ENCODE measurements around the gene FXYD6.

FXYD6 gene

DNA sequence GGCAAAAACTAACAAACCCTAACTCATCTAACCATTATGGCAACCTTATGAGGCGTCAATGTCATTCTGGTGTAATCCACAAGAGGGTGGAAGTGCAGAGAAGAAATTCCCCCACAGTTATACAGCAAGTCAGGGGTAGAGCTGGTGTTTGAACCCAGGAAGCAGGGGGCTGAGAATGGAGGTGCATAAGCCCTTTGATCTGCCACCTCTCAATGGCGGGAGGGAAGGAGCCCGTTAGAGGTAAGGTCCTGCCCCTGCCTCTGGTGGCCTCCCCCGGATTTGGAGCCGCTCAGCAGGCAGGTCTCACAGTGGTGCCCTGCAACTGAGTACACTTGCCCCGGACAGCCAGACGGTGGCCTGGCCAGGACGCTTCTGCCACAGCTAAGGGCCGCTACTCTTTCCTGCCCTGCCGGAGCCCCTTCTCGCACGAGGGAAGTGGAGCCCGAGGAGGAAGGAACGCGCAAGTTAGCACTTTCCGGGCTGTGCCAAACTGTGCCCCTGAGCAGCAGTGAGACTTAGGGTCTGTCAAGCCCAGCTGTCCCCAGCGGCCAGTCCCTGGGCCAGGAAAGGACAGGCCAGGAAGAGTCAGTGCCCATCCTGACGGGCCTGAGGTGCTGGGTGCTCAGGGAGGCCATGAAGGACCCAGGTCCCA, 53.0 kb downstream of the FXYD6 start:
- H3K4me3 ChIP-seq (replicated peaks; ENCODE audit: insufficient read depth, low read length) = no peak overlapping the region

DNA sequence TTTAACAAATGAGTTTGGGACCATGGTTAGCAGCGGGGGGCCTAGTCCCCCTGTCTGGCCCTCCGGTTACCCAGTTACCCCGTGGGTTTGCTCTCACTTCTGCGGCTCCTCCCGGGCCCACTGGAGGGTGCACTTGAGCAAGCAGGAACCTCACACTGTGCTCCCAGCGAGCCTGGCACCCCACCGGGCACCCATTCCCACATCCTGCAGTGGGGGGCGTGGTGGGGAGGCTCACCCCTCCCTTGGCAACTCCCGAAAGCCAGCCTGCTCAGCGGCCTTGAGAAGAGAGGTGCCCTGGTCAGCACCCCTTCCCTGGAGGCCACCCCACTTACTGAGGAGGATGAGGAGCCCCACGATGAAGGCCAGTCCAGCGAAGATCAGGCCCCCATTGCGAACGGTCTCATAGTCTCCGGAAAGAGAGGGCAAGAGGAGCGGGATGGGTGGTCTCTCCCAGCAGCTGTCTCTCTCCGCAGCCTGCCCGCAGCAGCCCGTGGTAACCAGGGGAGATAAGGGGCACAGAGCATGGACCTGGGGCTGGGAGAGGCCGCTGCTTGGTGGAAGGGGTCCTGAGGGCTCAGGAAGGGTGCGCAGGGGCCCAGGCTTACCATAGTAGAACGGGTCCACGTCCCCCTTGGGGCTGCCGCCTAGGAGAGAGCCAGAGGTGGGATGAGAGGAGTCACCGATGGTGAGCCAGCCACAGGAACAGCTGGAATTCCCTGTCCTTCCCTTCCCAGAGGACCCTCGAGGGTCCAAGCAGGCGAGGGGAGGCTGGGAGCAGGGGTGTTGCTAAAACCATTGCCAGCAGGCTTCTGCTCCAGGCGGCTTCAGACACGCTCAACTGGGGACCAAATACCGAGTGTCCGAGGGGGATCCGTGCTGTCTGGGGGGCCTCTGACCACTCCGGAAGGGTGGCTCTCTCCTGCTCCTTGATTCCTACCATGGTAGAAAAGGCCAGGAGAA, 54.1 kb downstream of the FXYD6 start:
- Histone ChIP-seq H3K27me3 (ENCODE audit: insufficient read depth, poor library complexity, severe bottlenecking) (no peaks in the 10 kb centered on the region), H3K4me3 (replicated peaks; ENCODE audit: insufficient read depth, low read length) (no peak overlapping the region), H3K27ac (replicated peaks) (no peak overlapping the region)
- no peak for TF ChIP-seq SPI1 (IDR thresholded peaks at IDR 0.05; ENCODE audit: borderline replicate concordance, low read depth)
- TF ChIP-seq, protein P1, sequence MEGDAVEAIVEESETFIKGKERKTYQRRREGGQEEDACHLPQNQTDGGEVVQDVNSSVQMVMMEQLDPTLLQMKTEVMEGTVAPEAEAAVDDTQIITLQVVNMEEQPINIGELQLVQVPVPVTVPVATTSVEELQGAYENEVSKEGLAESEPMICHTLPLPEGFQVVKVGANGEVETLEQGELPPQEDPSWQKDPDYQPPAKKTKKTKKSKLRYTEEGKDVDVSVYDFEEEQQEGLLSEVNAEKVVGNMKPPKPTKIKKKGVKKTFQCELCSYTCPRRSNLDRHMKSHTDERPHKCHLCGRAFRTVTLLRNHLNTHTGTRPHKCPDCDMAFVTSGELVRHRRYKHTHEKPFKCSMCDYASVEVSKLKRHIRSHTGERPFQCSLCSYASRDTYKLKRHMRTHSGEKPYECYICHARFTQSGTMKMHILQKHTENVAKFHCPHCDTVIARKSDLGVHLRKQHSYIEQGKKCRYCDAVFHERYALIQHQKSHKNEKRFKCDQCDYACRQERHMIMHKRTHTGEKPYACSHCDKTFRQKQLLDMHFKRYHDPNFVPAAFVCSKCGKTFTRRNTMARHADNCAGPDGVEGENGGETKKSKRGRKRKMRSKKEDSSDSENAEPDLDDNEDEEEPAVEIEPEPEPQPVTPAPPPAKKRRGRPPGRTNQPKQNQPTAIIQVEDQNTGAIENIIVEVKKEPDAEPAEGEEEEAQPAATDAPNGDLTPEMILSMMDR (IDR thresholded peaks at IDR 0.05; ENCODE audit: insufficient read depth, low read length) = peak; percentile 57
- no peak for TF ChIP-seq GABPA (IDR thresholded peaks at IDR 0.05; ENCODE audit: low read depth)
- no peak for TF ChIP-seq POLR2AphosphoS5 (IDR thresholded peaks at IDR 0.05; ENCODE audit: low read depth)
- TF ChIP-seq, protein P2, sequence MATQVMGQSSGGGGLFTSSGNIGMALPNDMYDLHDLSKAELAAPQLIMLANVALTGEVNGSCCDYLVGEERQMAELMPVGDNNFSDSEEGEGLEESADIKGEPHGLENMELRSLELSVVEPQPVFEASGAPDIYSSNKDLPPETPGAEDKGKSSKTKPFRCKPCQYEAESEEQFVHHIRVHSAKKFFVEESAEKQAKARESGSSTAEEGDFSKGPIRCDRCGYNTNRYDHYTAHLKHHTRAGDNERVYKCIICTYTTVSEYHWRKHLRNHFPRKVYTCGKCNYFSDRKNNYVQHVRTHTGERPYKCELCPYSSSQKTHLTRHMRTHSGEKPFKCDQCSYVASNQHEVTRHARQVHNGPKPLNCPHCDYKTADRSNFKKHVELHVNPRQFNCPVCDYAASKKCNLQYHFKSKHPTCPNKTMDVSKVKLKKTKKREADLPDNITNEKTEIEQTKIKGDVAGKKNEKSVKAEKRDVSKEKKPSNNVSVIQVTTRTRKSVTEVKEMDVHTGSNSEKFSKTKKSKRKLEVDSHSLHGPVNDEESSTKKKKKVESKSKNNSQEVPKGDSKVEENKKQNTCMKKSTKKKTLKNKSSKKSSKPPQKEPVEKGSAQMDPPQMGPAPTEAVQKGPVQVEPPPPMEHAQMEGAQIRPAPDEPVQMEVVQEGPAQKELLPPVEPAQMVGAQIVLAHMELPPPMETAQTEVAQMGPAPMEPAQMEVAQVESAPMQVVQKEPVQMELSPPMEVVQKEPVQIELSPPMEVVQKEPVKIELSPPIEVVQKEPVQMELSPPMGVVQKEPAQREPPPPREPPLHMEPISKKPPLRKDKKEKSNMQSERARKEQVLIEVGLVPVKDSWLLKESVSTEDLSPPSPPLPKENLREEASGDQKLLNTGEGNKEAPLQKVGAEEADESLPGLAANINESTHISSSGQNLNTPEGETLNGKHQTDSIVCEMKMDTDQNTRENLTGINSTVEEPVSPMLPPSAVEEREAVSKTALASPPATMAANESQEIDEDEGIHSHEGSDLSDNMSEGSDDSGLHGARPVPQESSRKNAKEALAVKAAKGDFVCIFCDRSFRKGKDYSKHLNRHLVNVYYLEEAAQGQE (IDR thresholded peaks at IDR 0.05; ENCODE audit: insufficient replicate concordance, low read depth) = no peak
- DNase-seq (ENCODE audit: low read depth in 1 of 2, low spot score in 1 of 2) = peak in 1 of 2 experiments; percentile 36

More for the DNA sequence above, 53.0 kb downstream of the FXYD6 start:
- no peak for TF ChIP-seq GABPA (IDR thresholded peaks at IDR 0.05; ENCODE audit: low read depth)
- TF ChIP-seq, protein P1 (IDR thresholded peaks at IDR 0.05; ENCODE audit: insufficient read depth, low read length) = peak; percentile 48
- no peak for DNase-seq (ENCODE audit: low read depth in 1 of 2, low spot score in 1 of 2)
- H3K27me3 ChIP-seq (ENCODE audit: insufficient read depth, poor library complexity, severe bottlenecking) = no peaks in the 10 kb centered on the region
- H3K27ac ChIP-seq (replicated peaks) = no peak overlapping the region

DNA sequence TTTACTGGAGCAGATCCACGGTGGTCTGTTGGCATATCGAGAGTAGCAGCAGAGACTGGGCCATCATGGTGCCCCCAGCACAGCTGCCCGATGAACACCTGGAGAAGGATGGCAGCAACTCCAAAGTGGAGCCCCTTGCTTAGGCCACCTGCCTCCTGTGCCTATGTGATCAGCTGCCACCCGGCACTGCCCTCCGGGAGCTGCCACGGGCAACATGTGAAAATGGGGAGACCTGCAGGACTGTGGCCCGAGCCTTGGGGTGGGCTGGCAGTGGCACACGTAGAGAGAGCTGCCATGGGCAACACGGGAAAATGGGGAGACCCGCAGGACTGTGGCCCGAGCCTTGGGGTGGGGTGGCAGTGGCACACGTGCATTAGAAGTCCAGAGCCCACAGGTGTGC, 55.0 kb downstream of the FXYD6 start:
- H3K27me3 ChIP-seq (ENCODE audit: insufficient read depth, poor library complexity, severe bottlenecking) = no peaks in the 10 kb centered on the region
- H3K27ac ChIP-seq (replicated peaks) = no peak overlapping the region
- H3K4me3 ChIP-seq (replicated peaks; ENCODE audit: insufficient read depth, low read length) = no peak overlapping the region
- no peak for DNase-seq (ENCODE audit: low read depth in 1 of 2, low spot score in 1 of 2)
- TF ChIP-seq, protein P1 (IDR thresholded peaks at IDR 0.05; ENCODE audit: insufficient read depth, low read length) = no peak
- TF ChIP-seq GABPA (IDR thresholded peaks at IDR 0.05; ENCODE audit: low read depth) (no peak), POLR2AphosphoS5 (IDR thresholded peaks at IDR 0.05; ENCODE audit: low read depth) (no peak), SPI1 (IDR thresholded peaks at IDR 0.05; ENCODE audit: borderline replicate concordance, low read depth) (no peak)
- TF ChIP-seq, protein P2 (IDR thresholded peaks at IDR 0.05; ENCODE audit: insufficient replicate concordance, low read depth) = no peak
